ENCODE results near the gene MUC6.

The MUC6 gene

DNA sequence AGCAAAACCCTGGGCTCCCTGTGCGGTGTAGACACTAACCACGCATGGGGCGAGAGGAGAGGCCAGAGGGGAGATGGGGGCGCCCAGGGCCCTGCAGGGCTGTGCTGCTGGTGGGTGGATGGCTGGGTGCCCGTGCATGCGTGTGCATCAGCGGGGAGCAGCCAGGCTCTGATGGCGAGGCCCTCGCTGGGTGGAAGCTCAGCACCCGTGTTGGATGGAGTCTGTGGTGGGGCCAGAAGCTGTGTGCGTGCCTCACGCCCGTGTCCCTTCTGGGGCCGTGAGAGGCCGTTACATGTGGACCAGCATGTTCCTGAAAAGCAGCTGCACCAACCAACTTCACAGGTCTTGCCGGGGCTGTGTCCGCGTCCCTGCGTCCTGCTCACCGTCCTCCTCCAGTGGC is 33.4 kb downstream of the MUC6 start:
- Histone ChIP-seq H3K27me3 (ENCODE audit: control insufficient read depth, insufficient read depth, low read length) (no peaks in the 10 kb centered on the region), H3K9me3 (ENCODE audit: control insufficient read depth, insufficient read depth, low read length) (no peaks in the 10 kb centered on the region), H3K36me3 (ENCODE audit: control insufficient read depth, insufficient read depth, low read length) (peaks cover 52% of the 10 kb centered on the region), H3K9ac (ENCODE audit: low read depth, low read length) (no peak overlapping the region), H3K4me1 (ENCODE audit: control insufficient read depth, insufficient read depth, low read length) (no peaks in the 10 kb centered on the region), H3K4me3 (ENCODE audit: low read depth, low read length) (no peak overlapping the region)

DNA sequence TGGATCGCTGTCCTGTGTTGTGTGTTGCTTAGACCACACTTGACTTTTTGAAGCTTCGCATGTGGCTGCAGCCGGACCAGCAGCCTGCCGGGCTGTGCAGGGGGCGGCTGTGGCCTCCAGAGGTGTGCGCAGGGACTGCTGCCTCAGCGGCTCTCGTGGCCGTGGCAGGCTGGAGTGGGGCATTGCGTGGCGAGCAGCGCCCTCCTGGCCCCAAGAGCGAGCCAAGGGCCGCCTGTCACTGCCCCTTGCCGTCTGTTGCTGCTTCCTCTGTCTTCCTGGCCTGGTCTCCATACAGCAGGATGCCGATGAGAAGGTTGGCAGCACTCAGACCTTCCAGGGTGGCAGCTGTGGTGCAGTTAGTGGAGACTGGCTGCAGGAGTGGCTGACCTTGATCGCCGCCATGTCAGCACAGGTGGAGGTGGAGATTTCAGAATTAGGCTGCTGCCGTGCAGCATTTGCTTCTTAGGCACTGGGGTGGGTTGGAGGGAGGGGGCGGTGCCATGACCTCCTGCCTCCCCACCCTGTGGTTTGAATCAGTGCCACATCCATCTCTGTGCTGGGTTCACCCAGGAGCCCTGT is 34.0 kb downstream of the MUC6 start:
- no peaks in the 10 kb centered on the region for H3K9me3 ChIP-seq (ENCODE audit: control insufficient read depth, insufficient read depth, low read length)
- no peak overlapping the region for H3K9ac ChIP-seq (ENCODE audit: low read depth, low read length)
- H3K27me3 ChIP-seq (ENCODE audit: control insufficient read depth, insufficient read depth, low read length), result no peaks in the 10 kb centered on the region
- peaks cover 47% of the 10 kb centered on the region for H3K36me3 ChIP-seq (ENCODE audit: control insufficient read depth, insufficient read depth, low read length)
- H3K4me1 ChIP-seq (ENCODE audit: control insufficient read depth, insufficient read depth, low read length), result no peaks in the 10 kb centered on the region
- H3K4me3 ChIP-seq (ENCODE audit: low read depth, low read length), result no peak overlapping the region

DNA sequence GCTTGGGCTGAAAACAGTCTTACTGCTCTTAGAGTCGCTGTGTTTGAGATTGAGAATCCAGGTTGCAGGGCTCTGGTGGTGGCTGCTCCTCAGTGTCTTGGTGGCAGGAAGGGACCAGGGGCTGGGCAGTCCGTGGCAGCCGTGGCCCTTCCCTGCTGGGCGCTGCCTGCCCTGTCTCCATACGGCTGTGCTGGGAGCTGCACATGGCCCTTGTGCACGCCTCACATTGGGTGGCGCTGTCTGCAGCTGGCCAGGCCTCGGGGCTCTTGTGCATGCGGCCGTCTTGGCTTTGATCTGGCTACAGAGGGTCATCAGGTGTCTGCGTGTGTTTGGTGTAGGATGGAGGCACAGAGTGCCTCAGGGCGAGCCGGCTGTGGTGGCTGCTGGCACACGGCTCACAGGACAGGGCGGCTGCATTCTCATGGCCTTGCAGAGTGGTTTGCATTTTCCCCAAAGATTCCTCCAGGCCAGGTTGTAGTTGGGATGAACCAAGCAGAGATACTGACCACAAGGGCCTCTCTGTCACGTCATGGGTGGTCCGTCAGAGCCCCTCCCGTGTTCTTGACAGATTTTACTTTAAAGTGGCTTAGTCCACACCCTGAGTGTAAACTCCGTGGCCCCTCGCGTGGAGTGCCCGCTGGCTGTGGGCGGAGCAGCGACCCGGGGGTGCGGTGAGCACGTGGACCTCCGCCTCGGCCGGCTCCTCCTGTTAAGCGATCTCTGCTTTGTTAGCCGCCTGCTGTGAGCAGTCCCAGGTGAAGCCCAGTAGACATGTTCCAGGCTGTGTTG is 34.7 kb downstream of the MUC6 start:
- Histone ChIP-seq H3K36me3 (ENCODE audit: control insufficient read depth, insufficient read depth, low read length) (peaks cover 46% of the 10 kb centered on the region), H3K9me3 (ENCODE audit: control insufficient read depth, insufficient read depth, low read length) (no peaks in the 10 kb centered on the region), H3K4me1 (ENCODE audit: control insufficient read depth, insufficient read depth, low read length) (no peaks in the 10 kb centered on the region), H3K27me3 (ENCODE audit: control insufficient read depth, insufficient read depth, low read length) (no peaks in the 10 kb centered on the region), H3K9ac (ENCODE audit: low read depth, low read length) (no peak overlapping the region), H3K4me3 (ENCODE audit: low read depth, low read length) (no peak overlapping the region)

DNA sequence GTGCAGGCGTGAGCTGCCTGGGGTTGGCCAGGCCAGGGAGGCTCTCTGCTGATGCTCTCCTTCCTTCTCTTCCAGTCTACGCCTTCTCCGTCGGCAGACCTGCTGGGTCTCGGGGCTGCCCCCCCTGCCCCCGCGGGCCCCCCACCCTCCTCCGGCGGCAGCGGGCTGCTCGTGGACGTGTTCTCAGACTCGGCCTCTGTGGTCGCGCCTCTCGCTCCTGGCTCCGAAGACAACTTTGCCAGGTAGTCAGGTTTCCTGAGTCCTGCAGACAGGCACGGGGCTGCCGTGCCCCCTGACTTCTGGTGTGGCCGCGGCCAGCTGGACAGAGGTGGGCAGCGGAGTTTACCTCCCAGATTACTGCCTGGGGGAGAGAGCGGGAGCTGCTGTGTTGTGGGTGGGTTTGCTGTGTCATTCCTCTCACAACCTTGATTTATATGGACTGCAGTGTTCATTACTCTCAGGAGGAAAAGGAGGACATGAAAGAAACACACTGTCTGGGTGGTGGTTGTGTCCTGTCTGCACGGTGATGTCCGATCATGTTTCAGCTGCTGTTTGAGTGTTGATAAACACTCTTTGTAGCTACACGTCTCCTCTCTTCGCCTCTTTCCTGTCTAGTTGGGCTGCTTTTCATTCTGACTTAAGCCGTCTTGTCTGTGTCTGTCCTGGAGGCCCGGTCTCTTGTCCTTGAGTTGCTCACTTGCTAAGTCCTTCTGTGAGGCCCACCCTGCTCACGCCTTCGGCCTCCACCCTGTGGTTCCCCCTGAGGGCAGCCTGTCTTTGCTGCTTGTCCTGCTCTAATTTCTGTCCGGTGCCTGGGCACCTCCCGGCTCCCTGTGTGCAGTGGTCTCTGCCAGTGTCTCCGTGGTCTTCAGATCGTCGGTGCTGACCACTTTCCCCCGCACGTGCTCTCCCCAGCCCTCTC is 35.9 kb downstream of the MUC6 start:
- H3K4me1 ChIP-seq (ENCODE audit: control insufficient read depth, insufficient read depth, low read length), result no peaks in the 10 kb centered on the region
- H3K4me3 ChIP-seq (ENCODE audit: low read depth, low read length), result no peak overlapping the region
- no peak overlapping the region for H3K9ac ChIP-seq (ENCODE audit: low read depth, low read length)
- peaks cover 43% of the 10 kb centered on the region for H3K36me3 ChIP-seq (ENCODE audit: control insufficient read depth, insufficient read depth, low read length)
- H3K9me3 ChIP-seq (ENCODE audit: control insufficient read depth, insufficient read depth, low read length), result no peaks in the 10 kb centered on the region
- H3K27me3 ChIP-seq (ENCODE audit: control insufficient read depth, insufficient read depth, low read length), result no peaks in the 10 kb centered on the region

- no peak overlapping the region for H3K4me3 ChIP-seq (ENCODE audit: low read depth, low read length)
- peaks cover 48% of the 10 kb centered on the region for H3K36me3 ChIP-seq (ENCODE audit: control insufficient read depth, insufficient read depth, low read length)
- no peaks in the 10 kb centered on the region for H3K27me3 ChIP-seq (ENCODE audit: control insufficient read depth, insufficient read depth, low read length)
- H3K4me1 ChIP-seq (ENCODE audit: control insufficient read depth, insufficient read depth, low read length), result no peaks in the 10 kb centered on the region
- no peaks in the 10 kb centered on the region for H3K9me3 ChIP-seq (ENCODE audit: control insufficient read depth, insufficient read depth, low read length)
- no peak overlapping the region for H3K9ac ChIP-seq (ENCODE audit: low read depth, low read length)
These were observed 37.5 kb downstream of the MUC6 start for GRCh38 chr11:999009-999408.

- Histone ChIP-seq H3K27me3 (ENCODE audit: control insufficient read depth, insufficient read depth, low read length) (no peaks in the 10 kb centered on the region), H3K4me1 (ENCODE audit: control insufficient read depth, insufficient read depth, low read length) (no peaks in the 10 kb centered on the region), H3K36me3 (ENCODE audit: control insufficient read depth, insufficient read depth, low read length) (peaks cover 52% of the 10 kb centered on the region), H3K4me3 (ENCODE audit: low read depth, low read length) (no peak overlapping the region), H3K9me3 (ENCODE audit: control insufficient read depth, insufficient read depth, low read length) (no peaks in the 10 kb centered on the region), H3K9ac (ENCODE audit: low read depth, low read length) (no peak overlapping the region)
These were observed 38.6 kb downstream of the MUC6 start for GRCh38 chr11:997907-998306.

GRCh38 chr11:996681-997080 is 39.8 kb downstream of the MUC6 start:
- Histone ChIP-seq H3K4me1 (ENCODE audit: control insufficient read depth, insufficient read depth, low read length) (no peaks in the 10 kb centered on the region), H3K9me3 (ENCODE audit: control insufficient read depth, insufficient read depth, low read length) (no peaks in the 10 kb centered on the region), H3K27me3 (ENCODE audit: control insufficient read depth, insufficient read depth, low read length) (no peaks in the 10 kb centered on the region), H3K9ac (ENCODE audit: low read depth, low read length) (no peak overlapping the region), H3K4me3 (ENCODE audit: low read depth, low read length) (no peak overlapping the region), H3K36me3 (ENCODE audit: control insufficient read depth, insufficient read depth, low read length) (peaks cover 53% of the 10 kb centered on the region)

DNA sequence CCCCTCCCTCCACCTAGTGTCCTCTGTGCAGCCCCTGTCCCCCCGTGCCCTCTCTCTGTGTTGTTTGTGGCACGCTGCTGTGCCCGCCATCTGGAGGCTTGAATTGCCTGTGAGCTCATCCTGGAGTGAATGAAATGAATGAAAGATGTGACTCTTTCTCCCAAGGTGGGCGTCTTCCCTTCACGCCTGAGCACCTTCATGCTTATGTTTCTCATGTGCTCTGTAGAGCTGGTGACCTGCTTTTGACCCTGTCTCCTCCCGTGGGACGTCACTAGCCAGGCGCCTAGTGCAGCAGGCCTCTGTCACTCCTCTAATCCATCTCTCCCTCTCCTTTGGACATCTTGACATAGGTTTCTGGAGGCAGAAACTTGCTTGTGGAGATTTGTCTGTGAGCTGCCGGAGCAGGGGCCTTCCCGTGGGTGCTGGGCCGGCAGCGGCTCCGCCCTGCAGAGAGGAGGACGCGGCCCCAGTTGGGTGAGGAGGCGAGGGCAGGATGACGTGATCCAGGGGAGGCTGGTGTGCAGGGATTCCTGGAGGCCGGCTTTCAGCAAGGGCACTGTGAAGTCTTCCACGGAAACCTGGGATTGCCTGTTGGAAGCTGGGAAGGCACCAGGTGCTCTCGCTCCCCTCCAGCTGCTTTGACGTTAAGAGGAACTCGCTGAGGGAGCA is 40.6 kb downstream of the MUC6 start:
- peaks cover 49% of the 10 kb centered on the region for H3K36me3 ChIP-seq (ENCODE audit: control insufficient read depth, insufficient read depth, low read length)
- no peaks in the 10 kb centered on the region for H3K9me3 ChIP-seq (ENCODE audit: control insufficient read depth, insufficient read depth, low read length)
- H3K4me1 ChIP-seq (ENCODE audit: control insufficient read depth, insufficient read depth, low read length), result no peaks in the 10 kb centered on the region
- H3K9ac ChIP-seq (ENCODE audit: low read depth, low read length), result no peak overlapping the region
- no peaks in the 10 kb centered on the region for H3K27me3 ChIP-seq (ENCODE audit: control insufficient read depth, insufficient read depth, low read length)
- no peak overlapping the region for H3K4me3 ChIP-seq (ENCODE audit: low read depth, low read length)

GRCh38 chr11:995044-995751 is 41.3 kb downstream of the MUC6 start:
- Histone ChIP-seq H3K36me3 (ENCODE audit: control insufficient read depth, insufficient read depth, low read length) (peaks cover 47% of the 10 kb centered on the region), H3K9me3 (ENCODE audit: control insufficient read depth, insufficient read depth, low read length) (no peaks in the 10 kb centered on the region), H3K4me3 (ENCODE audit: low read depth, low read length) (no peak overlapping the region), H3K4me1 (ENCODE audit: control insufficient read depth, insufficient read depth, low read length) (no peaks in the 10 kb centered on the region), H3K27me3 (ENCODE audit: control insufficient read depth, insufficient read depth, low read length) (no peaks in the 10 kb centered on the region), H3K9ac (ENCODE audit: low read depth, low read length) (no peak overlapping the region)

DNA sequence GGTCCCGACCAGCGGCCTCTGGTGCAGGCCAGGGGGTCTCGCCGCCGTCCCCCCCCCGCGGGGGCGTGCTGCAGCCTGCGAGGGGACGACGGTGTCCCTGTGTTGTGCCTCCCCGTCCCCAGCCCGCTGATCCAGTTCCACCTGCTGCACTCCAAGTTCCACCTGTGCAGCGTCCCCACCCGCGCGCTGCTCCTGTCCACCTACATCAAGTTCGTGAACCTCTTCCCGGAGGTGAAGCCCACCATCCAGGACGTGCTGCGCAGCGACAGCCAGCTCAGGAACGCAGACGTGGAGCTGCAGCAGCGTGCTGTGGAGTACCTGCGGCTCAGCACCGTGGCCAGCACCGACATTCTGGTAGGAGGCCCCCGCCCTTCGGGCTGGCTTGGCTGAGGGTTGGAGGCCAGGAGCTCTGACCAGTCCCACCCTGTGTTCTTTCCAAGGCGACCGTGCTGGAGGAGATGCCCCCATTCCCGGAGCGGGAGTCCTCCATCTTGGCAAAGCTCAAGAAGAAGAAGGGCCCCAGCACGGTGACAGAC is 42.8 kb downstream of the MUC6 start:
- H3K27me3 ChIP-seq (ENCODE audit: control insufficient read depth, insufficient read depth, low read length), result no peaks in the 10 kb centered on the region
- H3K4me1 ChIP-seq (ENCODE audit: control insufficient read depth, insufficient read depth, low read length), result no peaks in the 10 kb centered on the region
- H3K9me3 ChIP-seq (ENCODE audit: control insufficient read depth, insufficient read depth, low read length), result no peaks in the 10 kb centered on the region
- no peak overlapping the region for H3K4me3 ChIP-seq (ENCODE audit: low read depth, low read length)
- peaks cover 58% of the 10 kb centered on the region for H3K36me3 ChIP-seq (ENCODE audit: control insufficient read depth, insufficient read depth, low read length)
- no peak overlapping the region for H3K9ac ChIP-seq (ENCODE audit: low read depth, low read length)

GRCh38 chr11:992577-992976 is 43.9 kb downstream of the MUC6 start:
- H3K9ac ChIP-seq (ENCODE audit: low read depth, low read length), result no peak overlapping the region
- no peaks in the 10 kb centered on the region for H3K27me3 ChIP-seq (ENCODE audit: control insufficient read depth, insufficient read depth, low read length)
- H3K4me3 ChIP-seq (ENCODE audit: low read depth, low read length), result no peak overlapping the region
- H3K9me3 ChIP-seq (ENCODE audit: control insufficient read depth, insufficient read depth, low read length), result no peaks in the 10 kb centered on the region
- H3K4me1 ChIP-seq (ENCODE audit: control insufficient read depth, insufficient read depth, low read length), result no peaks in the 10 kb centered on the region
- H3K36me3 ChIP-seq (ENCODE audit: control insufficient read depth, insufficient read depth, low read length), result peaks cover 68% of the 10 kb centered on the region

Data from iPS-15b (cell line).